Neuronal stem cell (in vitro differentiated cells): ENCODE data around the gene SRCIN1.

Source experiments
- DNase-seq: peaks from one replicate; pipeline ENCODE4 v3.0.0-alpha.2; 2013; ENCODE audit warnings: low spot score
- H2AFZ ChIP-seq: one replicate; pipeline ENCODE4 v1.6.1; 2013; ENCODE audit warnings: mild to moderate bottlenecking, low read length, inconsistent platforms
- H2AK5ac ChIP-seq: 2 replicates; pipeline ENCODE4 v1.6.1; 2013; ENCODE audit warnings: low read depth, mild to moderate bottlenecking, inconsistent platforms, low read length, moderate library complexity, mixed read lengths
- H2BK120ac ChIP-seq: 2 replicates; pipeline ENCODE4 v1.6.1; 2013; ENCODE audit warnings: low read depth, mild to moderate bottlenecking, inconsistent platforms, low read length, moderate library complexity, mixed read lengths
- H2BK12ac ChIP-seq: one replicate; pipeline ENCODE4 v1.6.1; 2013; ENCODE audit warnings: low read length, inconsistent platforms
- H2BK15ac ChIP-seq: 2 replicates; pipeline ENCODE4 v1.6.1; 2013; ENCODE audit warnings: mild to moderate bottlenecking, low read length, inconsistent platforms, mixed read lengths
- H2BK5ac ChIP-seq: one replicate; pipeline ENCODE4 v1.6.1; 2013; ENCODE audit warnings: inconsistent platforms, mild to moderate bottlenecking, low read length, moderate library complexity
- H3K14ac ChIP-seq: one replicate; pipeline ENCODE4 v1.6.1; 2013; ENCODE audit warnings: low read length, inconsistent platforms
- H3K18ac ChIP-seq: 2 replicates; pipeline ENCODE4 v1.6.1; 2013; ENCODE audit warnings: low read length, inconsistent platforms
- H3K23ac ChIP-seq: 2 replicates; pipeline ENCODE4 v1.6.1; 2013; ENCODE audit warnings: low read depth, mild to moderate bottlenecking, mixed read lengths, low read length, inconsistent platforms; ENCODE audit not compliant: poor library complexity
- H3K27ac ChIP-seq: replicated peaks from 3 replicates; pipeline ENCODE4 v1.5.1; 2013; ENCODE audit warnings: low read length, inconsistent platforms
- H3K27me3 ChIP-seq, 3 experiments: 2 replicates each; pipeline ENCODE4 v1.6.1; 2013; ENCODE audit warnings: low read length in 3 of 3, mild to moderate bottlenecking in 2 of 3, inconsistent platforms in 1 of 3, low read depth in 1 of 3, mixed read lengths in 1 of 3, moderate library complexity in 1 of 3; ENCODE audit not compliant: control insufficient read depth in 3 of 3, insufficient read depth in 3 of 3
- H3K36me3 ChIP-seq, 2 donors: replicated peaks in 1 of 2; 2 replicates each; pipeline ENCODE4 v1.6.1; 2013; ENCODE audit warnings: low read length in 2 of 2; ENCODE audit not compliant: control insufficient read depth in 2 of 2, insufficient read depth in 2 of 2
- H3K4ac ChIP-seq: 2 replicates; pipeline ENCODE4 v1.6.1; 2013; ENCODE audit warnings: inconsistent platforms, mild to moderate bottlenecking, low read length, moderate library complexity
- H3K4me1 ChIP-seq, 2 donors: 1 replicate in 1 of 2; 2 replicates in 1 of 2; pipeline ENCODE4 v1.6.1; 2013; ENCODE audit warnings: low read length in 2 of 2, low read depth in 1 of 2; ENCODE audit not compliant: control insufficient read depth in 2 of 2, insufficient read depth in 1 of 2
- H3K4me2 ChIP-seq: one replicate; pipeline ENCODE4 v1.6.1; 2013; ENCODE audit warnings: mild to moderate bottlenecking, low read length, inconsistent platforms; ENCODE audit not compliant: insufficient read depth, poor library complexity, severe bottlenecking
- H3K4me3 ChIP-seq, 2 donors: 2 replicates each; pipeline ENCODE4 v1.5.1; 2013; ENCODE audit warnings: low read length in 2 of 2, mild to moderate bottlenecking in 2 of 2, inconsistent platforms in 1 of 2, moderate library complexity in 1 of 2
- H3K79me1 ChIP-seq: one replicate; pipeline ENCODE4 v1.6.1; 2013; ENCODE audit warnings: low read depth, mild to moderate bottlenecking, inconsistent platforms, low read length, moderate library complexity
- H3K9ac ChIP-seq: one replicate; pipeline ENCODE4 v1.6.1; 2013; ENCODE audit warnings: mild to moderate bottlenecking, low read depth, low read length, inconsistent platforms; ENCODE audit not compliant: poor library complexity
- H3K9me3 ChIP-seq, 2 donors: replicated peaks in 1 of 2; 2 replicates each; pipeline versions ENCODE3 to v1.6.1; 2013; ENCODE audit warnings: low read length in 2 of 2, mild to moderate bottlenecking in 2 of 2, inconsistent platforms in 1 of 2, low read depth in 1 of 2, mixed read lengths in 1 of 2, moderate library complexity in 1 of 2; ENCODE audit not compliant: control insufficient read depth in 2 of 2, insufficient read depth in 1 of 2
- H4K8ac ChIP-seq: one replicate; pipeline ENCODE4 v1.6.1; 2013; ENCODE audit warnings: low read depth, mild to moderate bottlenecking, inconsistent platforms, low read length, moderate library complexity
- H4K91ac ChIP-seq: one replicate; pipeline ENCODE4 v1.6.1; 2013; ENCODE audit warnings: low read length, low read depth, mild to moderate bottlenecking, inconsistent platforms; ENCODE audit not compliant: poor library complexity
- WGBS, 2 donors: extraction: QIAGEN DNeasy Blood & Tissue Kit; methylation state at CpG; one replicate each; pipeline ENCODE4 v1.1.7; 2013; ENCODE audit warnings: missing lambda C conversion rate in 2 of 2, mixed read lengths in 1 of 2; ENCODE audit not compliant: insufficient read length in 2 of 2, insufficient replicate concordance in 1 of 2; ENCODE audit errors: extremely low coverage in 2 of 2; 5-methylcytosine and 5-hydroxymethylcytosine counted together

SRCIN1 gene

DNA sequence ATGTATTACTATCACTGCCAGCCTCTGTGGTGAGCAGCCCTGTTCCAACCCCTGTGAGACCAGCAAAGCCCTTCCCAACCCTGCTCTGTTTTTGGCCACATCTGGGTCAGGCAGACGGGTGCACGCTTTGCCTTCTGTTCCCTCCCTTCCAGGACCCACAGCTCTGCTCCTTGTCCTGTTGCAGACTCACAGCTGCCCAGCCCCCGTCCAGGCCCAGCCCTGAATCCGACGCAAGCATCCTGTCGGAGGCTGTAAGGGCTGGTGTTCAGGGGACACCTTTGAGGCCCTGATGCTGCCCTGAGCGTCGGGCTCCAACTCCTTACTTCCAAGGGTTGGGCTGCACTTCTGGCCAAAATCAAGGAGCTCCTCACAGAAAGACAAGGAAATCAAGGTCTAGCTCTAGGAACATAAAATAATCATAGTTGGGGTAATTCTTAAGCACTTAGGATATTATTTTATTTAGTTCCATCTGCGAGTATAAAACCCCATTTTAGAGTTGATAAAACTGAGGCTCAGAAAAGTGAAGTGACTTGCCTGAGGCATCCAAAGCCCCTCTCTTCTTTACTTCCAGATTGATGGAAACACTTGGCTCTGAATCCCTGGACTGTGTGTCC, 14.3 kb upstream of the SRCIN1 start:
- H3K9me3 ChIP-seq, result no peaks in the 10 kb centered on the region
- no peaks in the 10 kb centered on the region for H3K36me3 ChIP-seq
- DNase-seq, result no peak
- no peak overlapping the region for H2BK120ac ChIP-seq
- no peak overlapping the region for H3K4me2 ChIP-seq
- H2BK12ac ChIP-seq, result no peak overlapping the region
- no peak overlapping the region for H3K14ac ChIP-seq
- no peak overlapping the region for H3K9ac ChIP-seq
- no peak overlapping the region for H3K18ac ChIP-seq
- no peak overlapping the region for H3K27ac ChIP-seq
- H3K79me1 ChIP-seq, result no peaks in the 10 kb centered on the region
- H2AK5ac ChIP-seq, result no peak overlapping the region
- no peak overlapping the region for H2BK5ac ChIP-seq
- H3K4me3 ChIP-seq, result no peak overlapping the region
- no peak overlapping the region for H2BK15ac ChIP-seq
- peak overlapping the region; percentile 75 for H3K23ac ChIP-seq
- H4K91ac ChIP-seq, result no peak overlapping the region
- no CpG with 5 or more reads among the region's 9 CpGs for WGBS, 2 donors
- H2AFZ ChIP-seq, result no peak overlapping the region
- H3K4ac ChIP-seq, result no peak overlapping the region
- peaks cover 0 to 42% (median 0%) of the 10 kb centered on the region in 3 experiments for H3K27me3 ChIP-seq
- no peaks in the 10 kb centered on the region for H3K4me1 ChIP-seq
- H4K8ac ChIP-seq, result no peak overlapping the region

DNA sequence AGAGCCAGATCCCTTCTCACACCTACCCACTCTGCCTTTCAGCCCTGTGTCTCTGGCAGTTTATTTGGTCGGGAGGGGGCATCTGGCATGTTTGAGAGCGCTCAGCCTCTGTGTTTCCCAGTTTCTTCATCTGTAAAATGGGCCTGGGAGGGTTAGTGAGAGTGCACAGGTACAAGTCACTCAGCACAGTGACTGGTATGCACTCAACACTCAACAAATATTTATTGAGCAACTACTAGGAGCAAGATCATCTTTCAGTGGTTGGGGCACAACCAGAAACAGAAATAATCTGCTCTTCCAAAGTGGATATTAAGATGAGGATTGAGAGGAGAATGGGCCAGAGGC, 13.7 kb upstream of the SRCIN1 start:
- H3K4me2 ChIP-seq, result no peak overlapping the region
- H3K4ac ChIP-seq, result no peak overlapping the region
- H3K9ac ChIP-seq, result no peak overlapping the region
- no peak overlapping the region for H3K4me3 ChIP-seq
- H3K27ac ChIP-seq, result no peak overlapping the region
- H4K8ac ChIP-seq, result no peak overlapping the region
- DNase-seq, result no peak
- no peaks in the 10 kb centered on the region for H3K9me3 ChIP-seq
- H3K4me1 ChIP-seq, result no peaks in the 10 kb centered on the region
- H2AK5ac ChIP-seq, result no peak overlapping the region
- WGBS, 2 donors, result no CpG with 5 or more reads among the region's 2 CpGs
- no peak overlapping the region for H3K23ac ChIP-seq
- no peaks in the 10 kb centered on the region for H3K79me1 ChIP-seq
- no peak overlapping the region for H2BK12ac ChIP-seq
- no peak overlapping the region for H2BK15ac ChIP-seq
- H3K18ac ChIP-seq, result no peak overlapping the region
- peaks cover 0 to 42% (median 0%) of the 10 kb centered on the region in 3 experiments for H3K27me3 ChIP-seq
- no peak overlapping the region for H2BK5ac ChIP-seq
- no peak overlapping the region for H3K14ac ChIP-seq
- no peak overlapping the region for H2BK120ac ChIP-seq
- H3K36me3 ChIP-seq, result no peaks in the 10 kb centered on the region
- no peak overlapping the region for H2AFZ ChIP-seq
- no peak overlapping the region for H4K91ac ChIP-seq

DNA sequence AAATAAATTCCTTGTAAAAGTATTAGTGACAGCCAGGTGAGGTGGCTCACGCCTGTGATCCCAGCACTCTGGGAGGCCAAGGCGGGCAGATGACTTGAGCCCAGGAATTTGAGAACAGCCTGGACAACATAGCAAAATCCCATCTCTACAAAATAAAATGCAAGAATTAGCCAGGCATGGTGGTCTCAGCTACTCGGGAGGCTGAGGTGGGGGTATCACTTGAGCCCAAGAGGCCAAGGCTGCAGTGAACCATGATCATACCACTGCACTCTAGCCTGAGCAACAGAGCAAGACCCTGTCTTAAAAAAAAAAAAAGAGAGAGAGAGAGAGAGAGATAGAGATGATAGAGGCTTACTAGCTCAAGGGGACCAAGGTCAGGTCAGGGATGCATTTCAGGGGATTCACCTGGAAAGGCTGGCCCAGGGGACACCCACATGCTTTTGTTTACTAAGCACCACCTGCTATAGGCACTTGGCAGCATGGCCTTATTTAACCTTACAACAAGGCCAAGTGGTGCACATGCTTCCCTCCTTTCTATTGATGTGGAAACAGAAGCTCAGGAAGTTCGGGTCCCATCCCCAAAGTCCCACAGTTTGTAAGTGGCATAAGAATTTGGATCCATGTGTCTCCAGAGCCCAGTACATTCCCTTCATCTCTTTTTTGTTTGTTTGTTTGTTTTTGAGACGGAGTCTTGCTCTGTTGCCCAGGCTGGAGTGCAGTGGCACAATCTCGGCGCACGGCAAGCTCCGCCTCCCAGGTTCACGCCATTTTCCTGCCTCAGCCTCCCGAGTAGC, 12.4 kb upstream of the SRCIN1 start:
- Histone ChIP-seq H3K4me1 (no peaks in the 10 kb centered on the region), H3K27me3 (peaks cover 0 to 46% (median 0%) of the 10 kb centered on the region in 3 experiments), H3K27ac (no peak overlapping the region), H3K23ac (no peak overlapping the region), H3K9ac (no peak overlapping the region), H4K91ac (no peak overlapping the region), H3K4ac (no peak overlapping the region), H2BK15ac (no peak overlapping the region), H3K4me3 (no peak overlapping the region), H3K4me2 (no peak overlapping the region), H3K14ac (no peak overlapping the region), H2AFZ (no peak overlapping the region), H3K79me1 (no peaks in the 10 kb centered on the region), H2BK12ac (no peak overlapping the region), H2AK5ac (no peak overlapping the region), H4K8ac (no peak overlapping the region), H2BK120ac (no peak overlapping the region), H2BK5ac (no peak overlapping the region), H3K18ac (no peak overlapping the region), H3K36me3 (no peaks in the 10 kb centered on the region), H3K9me3 (no peaks in the 10 kb centered on the region)
- no CpG with 5 or more reads among the region's 11 CpGs for WGBS, 2 donors
- DNase-seq, result no peak

DNA sequence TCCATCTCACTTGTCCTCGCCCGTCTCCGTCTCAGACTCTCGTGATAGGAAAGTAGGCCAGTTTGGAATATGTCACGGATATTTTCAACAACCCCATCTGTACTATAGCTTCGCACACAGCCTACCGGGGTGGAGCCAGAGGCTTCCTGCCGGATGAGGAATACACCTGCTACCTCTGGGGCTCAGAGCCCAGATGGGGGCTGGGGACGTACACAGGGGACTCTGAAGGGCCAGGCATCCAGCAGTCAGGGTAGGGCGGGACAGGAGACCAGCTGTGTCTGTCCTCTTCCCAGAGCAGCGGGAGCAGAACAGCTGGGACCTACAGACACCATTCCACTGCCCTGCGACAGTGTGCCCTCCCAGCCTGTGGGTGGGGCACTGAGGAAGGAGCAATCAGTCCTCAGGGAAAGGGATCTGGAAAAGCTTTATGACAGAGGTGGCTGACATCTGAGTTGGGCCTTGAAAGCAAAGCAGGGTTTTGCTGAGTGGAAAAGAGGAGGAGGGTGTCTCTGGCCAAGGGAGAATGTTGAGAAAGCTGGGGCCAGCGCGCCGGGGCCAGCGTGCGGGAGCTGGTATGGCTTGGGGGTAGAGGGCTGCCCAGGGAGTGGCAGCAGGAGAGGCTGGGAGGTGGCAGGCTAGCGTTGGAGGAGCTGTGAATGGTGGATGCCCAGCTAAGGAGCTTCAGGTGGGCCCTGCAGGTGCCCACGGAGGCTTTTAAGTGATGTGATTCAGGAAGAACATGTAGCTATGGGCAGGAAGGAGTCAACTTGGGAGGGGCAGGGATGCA, 11.5 kb upstream of the SRCIN1 start:
- no peak overlapping the region for H3K27ac ChIP-seq

More for the DNA sequence above, 11.5 kb upstream of the SRCIN1 start:
- H3K4ac ChIP-seq, result no peak overlapping the region
- no peak overlapping the region for H3K9ac ChIP-seq
- H3K4me2 ChIP-seq, result no peak overlapping the region
- H3K4me1 ChIP-seq, result no peaks in the 10 kb centered on the region
- H2AK5ac ChIP-seq, result peak overlapping the region; percentile 47
- H2AFZ ChIP-seq, result no peak overlapping the region
- H3K9me3 ChIP-seq, result peaks cover 0 to under 1% of the 10 kb centered on the region in 2 donors
- no peak overlapping the region for H4K91ac ChIP-seq
- no peak overlapping the region for H2BK120ac ChIP-seq
- no peak overlapping the region for H3K14ac ChIP-seq
- WGBS, 2 donors, result no CpG with 5 or more reads among the region's 19 CpGs
- H3K23ac ChIP-seq, result peak overlapping the region; percentile 35
- peak overlapping the region; percentile 60 for H2BK15ac ChIP-seq
- H4K8ac ChIP-seq, result no peak overlapping the region
- H3K27me3 ChIP-seq, result peaks cover 0 to 45% (median 0%) of the 10 kb centered on the region in 3 experiments
- H3K18ac ChIP-seq, result peak overlapping the region; percentile 83
- H3K36me3 ChIP-seq, result no peaks in the 10 kb centered on the region
- H2BK12ac ChIP-seq, result no peak overlapping the region
- H3K79me1 ChIP-seq, result no peaks in the 10 kb centered on the region
- no peak overlapping the region for H2BK5ac ChIP-seq
- H3K4me3 ChIP-seq, result no peak overlapping the region
- DNase-seq, result no peak
